GDM1 (cell line): ENCODE data around the gene ODF2L.
"Not testable (repeated sequence)": the region's sequence is repeated elsewhere in the genome, so short reads cannot be mapped to it uniquely, and the experiment has no call there.

ENCODE experiments used
- DNase-seq: peaks from one replicate; lab custom pipeline; 2025; lab: John Stamatoyannopoulos, UW

Gene ODF2L

DNA sequence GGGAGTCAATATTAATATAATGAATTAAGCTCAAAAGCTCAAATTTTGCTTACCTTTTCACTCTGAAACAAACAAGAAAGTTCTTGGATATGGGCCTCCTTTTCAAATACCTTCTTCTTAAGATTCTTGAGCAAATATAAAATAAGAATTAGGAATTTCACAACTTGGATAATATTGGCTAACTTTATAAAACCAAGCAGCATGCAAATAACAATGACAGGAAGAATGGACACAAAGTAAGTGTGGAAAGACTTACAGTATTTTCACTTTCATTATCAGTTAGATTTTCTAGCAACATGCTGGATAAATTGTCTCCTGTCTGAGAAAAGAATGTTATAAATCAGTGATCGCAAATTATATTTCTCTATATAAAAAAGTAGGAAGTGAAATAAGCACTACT lies 13.2 kb downstream of the ODF2L start:
- DNase-seq, result no peak

DNA sequence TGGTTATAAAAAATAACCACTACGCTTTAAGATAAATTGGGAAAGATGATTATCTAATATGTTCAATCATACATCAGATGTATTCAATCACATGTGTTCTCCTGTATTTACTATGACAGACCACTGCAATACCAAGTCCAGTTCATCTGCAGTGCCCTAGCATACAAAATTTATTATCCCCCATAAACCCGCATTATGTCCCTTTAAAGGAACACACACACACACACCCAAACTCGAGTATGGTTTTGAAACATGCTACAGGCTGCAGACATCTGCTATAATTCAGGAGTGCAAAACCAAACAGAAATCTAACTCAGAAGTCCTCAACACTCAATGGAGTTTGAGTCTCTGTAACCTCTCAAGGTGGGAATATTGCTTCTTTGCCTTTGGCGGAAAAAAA lies 14.9 kb downstream of the ODF2L start:
- DNase-seq, result no peak

DNA sequence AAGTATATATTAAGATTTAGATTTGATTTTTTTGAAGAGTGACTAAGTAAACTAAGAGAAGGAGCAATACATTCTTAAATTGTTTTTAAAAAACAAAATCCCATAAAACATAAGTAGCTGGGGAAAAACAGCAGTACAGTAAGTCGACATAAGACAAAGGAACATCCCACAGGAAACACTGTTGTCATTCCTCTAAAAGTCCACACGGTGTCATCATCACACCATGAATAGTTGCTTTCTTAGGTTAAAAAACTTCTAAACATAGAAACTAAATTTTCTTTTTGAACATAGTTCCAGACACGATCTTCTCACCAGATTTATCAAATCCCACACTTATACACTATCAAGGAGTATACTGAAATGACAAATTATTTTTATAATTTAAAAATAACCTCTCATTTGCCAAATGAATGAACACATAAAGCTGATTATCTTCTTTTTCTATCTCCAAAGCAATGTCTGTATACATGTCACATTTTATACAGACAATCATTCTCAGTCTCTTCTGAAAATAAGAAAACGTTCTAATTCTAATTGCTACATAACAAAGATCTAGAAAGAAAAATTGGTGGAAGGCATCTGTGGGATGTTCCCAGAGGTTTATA lies 15.8 kb downstream of the ODF2L start:
- peak; percentile 28 for DNase-seq

DNA sequence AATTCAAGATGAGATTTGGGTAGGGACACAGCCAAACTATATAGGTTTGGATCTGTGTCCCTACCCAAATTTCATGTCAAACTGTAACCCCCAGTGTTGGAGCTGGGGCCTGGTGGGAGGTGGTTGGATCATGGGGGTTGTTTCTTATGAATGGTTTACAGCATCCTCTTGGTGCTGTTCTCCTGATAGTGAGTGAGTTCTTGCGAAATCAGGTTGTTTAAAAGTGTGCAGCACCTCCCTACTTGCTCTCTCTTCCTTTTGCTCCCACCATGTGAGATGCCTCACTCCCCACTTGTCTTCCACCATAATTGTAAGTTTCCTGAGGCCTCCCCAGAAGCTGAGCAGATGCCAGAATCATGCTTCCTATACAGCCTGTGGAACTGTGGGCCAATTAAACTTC lies 17.3 kb downstream of the ODF2L start:
- no peak for DNase-seq

DNA sequence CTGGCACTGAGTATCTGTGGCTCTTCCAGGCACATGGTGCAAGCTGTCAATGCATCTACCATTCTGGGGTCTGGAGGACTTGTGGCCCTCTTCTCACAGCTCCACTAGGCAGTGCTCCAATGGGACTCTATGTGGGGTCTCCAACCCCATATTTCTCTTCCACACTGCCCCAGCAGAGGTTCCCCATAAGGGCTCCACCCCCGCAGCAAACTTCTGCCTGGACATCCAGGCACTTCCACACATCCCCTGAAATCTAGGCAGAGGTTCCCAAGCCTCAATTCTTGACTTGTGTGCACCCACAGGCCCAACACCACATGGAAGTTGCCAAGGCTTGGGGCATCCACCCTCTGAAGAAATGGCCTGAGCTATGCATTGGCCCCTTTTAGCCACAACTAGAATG lies 18.8 kb downstream of the ODF2L start:
- no peak for DNase-seq

DNA sequence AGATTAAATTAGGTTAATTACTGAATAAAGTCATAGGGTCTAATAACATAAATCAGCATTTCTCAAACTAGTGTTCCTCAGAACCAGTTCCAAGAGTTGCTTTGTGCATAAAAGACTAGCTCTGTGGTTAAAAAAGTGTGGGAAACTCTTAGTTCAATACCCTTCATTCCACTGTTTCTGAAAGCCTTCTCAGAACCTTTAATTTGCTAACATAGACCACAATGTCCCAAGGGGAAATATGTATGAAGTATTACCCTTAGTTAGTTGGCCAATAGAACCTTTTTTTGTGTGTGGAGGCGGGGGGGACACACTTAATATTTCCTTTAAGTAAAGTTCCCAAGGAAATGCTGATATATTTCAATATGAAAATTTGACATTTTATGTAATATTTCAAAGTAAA lies 20.4 kb downstream of the ODF2L start:
- DNase-seq, result no peak

DNA sequence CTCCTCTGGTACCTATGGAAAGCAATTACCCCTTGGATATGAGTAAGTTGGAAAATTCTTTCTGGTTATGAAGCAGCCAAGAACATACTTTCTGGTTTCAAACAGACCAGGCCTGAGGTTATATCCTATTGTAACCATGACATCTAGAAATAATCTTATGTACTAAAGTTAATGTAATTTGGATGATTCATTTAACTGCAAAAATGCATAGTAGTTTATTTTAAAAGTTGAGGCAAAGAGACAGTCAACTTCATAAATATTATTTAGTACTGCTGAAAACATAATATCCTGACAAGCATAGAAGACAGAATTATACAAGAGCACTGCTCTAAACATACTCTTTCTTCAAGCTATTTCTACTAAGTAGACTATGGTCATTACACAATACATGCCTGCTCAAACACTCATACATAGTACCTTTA lies 25.5 kb downstream of the ODF2L start:
- DNase-seq, result no peak

DNA sequence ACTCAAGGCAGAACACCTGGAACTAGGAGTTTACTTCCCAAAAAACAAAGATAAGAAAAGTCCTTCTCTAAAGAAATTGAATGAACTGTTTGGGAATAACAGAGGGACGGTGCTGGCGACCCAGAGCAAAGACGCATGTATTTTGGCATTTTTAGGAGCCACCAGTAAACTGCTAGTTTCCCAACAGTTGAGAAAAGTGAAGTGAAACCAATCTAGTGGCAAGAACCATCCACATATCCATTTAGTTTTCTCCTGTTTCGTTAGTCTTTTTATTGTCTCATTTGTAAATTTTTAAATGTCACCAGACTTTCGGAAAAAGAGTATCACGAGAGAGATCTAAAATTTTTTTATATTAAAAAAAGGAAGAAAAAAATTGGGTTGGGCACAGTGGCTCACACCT lies 30.2 kb downstream of the ODF2L start:
- DNase-seq, result no peak

DNA sequence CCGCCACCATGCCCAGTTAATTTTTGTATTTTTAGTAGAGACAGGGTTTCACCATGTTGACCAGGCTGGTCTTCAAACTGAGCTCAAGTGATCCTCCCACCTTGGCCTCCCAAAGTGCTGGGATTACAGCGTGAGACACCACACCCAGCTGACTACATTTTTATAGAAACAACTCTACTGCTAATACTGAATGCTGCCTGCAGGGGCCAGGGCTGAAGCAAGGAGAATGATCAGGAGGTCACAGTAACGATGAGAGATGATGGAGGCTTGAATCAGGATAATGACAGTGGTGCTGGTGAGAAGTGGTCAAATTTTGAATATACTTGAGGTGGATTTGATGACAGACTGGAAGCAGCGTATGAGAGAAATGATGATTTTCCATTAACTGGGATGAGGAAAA lies 33.3 kb downstream of the ODF2L start:
- DNase-seq, result no peak

DNA sequence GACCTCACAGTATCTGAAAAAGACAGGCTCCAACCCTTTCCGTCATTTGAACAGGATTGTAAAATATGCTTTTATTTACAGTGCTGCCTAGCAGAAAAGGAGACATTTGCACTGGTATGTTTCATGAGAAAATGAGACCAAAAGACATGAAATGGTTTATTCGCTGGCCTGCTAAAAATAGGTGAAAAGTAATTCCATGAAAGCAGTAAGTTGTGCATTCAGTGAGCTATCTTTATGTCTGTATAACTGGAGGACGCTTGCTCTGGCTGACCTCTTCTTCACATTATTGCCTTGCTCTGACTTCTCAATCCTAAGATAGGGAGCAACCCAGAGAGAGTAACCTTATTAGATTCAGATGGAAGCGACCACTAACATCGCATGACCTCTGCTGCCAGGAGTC lies 38.3 kb downstream of the ODF2L start:
- no peak for DNase-seq

DNA sequence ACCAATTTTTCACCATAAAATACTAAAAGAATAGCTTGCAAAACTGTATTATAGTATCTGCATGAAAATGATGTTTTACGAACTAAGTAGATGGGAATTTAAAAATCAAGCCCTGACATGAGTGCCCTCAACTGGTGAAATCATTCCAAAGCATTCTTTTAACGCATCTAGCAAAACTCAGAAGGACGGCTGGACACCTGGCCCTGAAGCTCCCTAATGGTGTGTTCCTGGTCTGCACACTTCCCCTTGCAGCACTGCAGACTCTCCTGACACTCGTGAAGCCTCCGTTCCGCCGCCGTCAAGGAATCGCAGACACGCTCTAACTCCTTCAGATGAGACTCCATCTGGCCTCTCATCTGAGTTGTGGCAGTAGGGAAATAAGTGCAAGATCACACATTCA lies 39.9 kb downstream of the ODF2L start:
- peak; percentile 1 for DNase-seq

DNA sequence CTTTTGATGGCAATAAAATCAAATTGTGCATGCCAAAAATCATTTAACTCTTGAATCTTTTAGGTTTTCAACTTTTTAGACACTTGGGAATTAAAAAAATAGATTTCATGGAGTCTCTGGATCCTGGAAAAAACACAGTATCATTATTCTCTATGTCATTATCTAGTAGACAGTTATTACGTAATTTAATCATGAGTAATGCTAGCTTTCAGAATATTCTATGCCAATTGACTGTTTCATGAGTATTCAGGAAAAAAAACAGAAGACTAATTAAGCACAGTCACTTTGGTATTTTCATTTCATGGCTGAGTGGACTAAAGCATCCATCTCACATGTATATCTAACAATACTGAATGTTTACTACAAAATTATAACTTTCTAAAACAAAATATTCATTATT lies 44.0 kb downstream of the ODF2L start:
- DNase-seq, result no peak

DNA sequence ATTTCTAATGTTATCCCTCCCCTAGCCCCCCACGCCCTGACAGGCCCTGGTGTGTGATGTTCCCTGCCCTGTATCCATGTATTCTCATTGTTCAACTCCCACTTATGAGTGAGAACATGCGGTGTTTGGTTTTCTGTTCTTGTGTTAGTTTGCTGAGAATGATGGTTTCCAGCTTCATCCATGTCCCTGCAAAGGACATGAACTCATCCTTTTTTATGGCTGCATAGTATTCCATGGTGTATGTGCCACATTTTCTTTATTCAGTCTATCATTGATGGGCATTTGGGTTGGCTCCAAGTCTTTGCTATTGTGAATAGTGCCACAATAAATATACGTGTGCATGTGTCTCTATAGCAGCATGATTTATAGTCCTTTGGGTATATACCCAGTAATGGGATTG lies 45.9 kb downstream of the ODF2L start:
- DNase-seq, result not testable (repeated sequence)

DNA sequence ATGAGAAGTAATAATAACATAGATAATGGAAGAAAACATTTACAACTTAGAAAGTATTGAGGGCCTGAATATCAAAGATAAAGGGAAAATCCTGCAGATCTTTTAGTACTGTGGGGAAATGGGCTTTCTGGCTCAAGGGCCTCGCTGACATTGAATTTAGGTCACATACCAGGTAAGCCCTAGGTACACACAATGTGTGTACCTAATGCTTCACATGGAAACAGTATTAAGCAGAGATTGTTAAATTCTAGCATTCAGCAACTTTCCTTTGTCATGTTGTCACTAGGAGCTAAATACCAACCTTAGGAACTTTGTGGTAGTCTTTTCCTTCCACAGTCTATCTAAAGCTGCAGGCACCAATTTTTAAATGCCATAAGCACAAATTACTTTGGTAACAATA lies 49.7 kb downstream of the ODF2L start:
- DNase-seq, result no peak

DNA sequence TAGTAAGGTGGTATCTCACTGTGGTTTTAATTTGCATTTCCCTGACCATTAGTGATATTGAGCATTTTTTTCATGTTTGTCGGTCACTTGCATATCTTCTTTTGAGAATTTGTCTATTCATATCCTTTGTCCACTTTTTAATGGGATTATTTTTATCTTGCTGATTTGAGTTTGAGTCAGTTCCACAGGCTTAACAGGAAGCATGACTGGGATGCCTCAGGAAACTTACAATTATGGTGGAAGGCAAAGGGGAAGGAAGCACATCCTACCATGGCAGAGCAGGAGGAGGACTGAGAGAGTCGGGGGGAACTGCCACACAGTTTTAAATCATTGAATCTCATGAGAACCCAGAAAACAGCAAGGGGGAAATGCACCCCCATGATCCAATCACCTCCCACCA lies 51.1 kb downstream of the ODF2L start:
- DNase-seq, result no peak

DNA sequence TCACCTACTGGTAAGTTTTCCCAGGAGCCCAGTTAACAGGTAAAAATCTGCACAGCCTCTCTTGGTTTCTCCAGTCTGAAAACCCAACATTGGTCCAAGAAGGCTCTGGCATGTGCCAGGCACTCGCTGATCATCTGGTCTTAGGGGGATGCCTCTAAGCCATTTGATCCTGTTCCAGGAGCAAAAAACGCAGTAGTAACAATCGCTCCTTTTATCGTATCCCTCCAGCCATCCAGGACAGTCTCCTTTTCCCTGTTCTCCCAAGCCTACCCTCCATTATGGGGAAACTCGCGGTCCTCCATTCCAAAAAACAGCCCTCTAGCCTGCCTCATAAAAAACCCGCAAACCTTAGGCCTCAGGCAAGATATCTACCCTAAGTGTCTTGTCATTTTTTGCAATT lies 56.2 kb downstream of the ODF2L start:
- no peak for DNase-seq

DNA sequence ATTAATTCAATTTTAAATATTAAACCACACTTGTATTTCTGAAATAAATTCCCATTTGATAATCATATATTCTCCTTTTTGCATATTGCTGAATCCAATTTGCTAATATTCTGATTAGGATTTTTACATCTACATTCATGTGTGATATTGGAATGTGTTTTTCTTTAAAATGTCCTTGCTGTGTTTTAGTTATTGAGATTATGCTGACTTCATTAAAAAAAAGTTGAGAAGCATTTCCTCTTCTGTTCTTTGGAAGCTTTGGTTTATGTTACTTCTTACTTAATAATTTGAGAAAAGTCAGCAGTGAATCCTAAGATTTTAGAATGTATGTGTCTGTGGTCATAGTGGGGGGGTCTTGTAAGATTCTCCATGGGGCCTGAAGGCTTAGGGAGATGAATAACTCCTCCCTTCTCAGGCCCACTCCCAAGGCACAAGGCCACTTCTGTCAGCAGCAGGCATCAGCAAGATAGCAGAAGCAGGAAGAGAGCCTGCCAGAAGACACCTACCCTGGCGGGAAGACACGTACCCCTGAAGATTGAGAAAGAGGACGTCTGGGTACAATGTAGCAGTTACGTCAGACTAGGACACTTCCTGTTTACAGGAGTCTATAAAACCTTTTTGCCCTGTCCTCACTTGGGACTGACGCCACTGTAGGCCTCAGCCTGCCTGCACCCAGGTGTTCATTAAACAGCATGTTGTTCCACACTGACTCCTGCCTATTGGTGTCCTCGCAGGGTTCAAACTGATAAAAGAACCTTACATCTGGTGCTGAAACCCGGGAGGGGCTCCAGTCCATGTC lies 56.9 kb downstream of the ODF2L start:
- DNase-seq, result no peak

DNA sequence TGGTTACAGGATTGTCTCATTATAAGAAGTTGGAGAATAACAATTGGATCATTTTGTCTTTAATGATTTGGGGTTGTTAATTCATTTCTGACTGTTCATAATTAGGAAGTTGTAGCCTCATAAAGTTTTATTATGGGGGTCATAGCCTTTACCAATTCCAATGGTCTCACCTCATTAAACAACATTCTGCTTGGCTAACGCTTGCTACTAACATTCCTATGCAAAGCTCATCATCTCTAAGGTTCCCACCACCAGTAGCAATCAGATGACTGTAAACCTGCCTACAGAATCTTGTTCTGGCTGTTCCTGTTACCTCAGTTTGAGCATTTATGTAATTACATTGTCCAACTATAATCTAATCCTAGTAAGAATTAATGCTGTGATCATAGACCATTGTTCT lies 60.2 kb downstream of the ODF2L start:
- no peak for DNase-seq

DNA sequence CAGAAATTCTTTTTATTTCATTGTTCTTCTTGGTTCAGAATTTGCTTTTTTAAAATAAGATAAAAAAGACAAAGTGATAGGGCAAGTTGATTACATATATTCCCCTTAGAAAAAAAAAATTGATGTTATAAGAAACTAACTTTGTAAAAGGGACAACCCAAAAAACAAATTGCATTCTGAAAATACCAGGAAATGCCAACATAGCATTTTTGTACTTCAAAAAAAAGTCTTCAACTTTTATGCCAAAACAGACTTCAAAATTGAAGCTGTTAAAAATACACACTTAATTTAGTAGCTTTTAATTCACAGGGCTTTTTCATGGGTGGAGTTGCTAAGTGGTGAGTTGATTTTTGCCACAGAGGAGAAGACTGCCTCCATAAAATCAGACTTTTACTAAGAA lies 70.9 kb downstream of the ODF2L start:
- DNase-seq, result no peak

DNA sequence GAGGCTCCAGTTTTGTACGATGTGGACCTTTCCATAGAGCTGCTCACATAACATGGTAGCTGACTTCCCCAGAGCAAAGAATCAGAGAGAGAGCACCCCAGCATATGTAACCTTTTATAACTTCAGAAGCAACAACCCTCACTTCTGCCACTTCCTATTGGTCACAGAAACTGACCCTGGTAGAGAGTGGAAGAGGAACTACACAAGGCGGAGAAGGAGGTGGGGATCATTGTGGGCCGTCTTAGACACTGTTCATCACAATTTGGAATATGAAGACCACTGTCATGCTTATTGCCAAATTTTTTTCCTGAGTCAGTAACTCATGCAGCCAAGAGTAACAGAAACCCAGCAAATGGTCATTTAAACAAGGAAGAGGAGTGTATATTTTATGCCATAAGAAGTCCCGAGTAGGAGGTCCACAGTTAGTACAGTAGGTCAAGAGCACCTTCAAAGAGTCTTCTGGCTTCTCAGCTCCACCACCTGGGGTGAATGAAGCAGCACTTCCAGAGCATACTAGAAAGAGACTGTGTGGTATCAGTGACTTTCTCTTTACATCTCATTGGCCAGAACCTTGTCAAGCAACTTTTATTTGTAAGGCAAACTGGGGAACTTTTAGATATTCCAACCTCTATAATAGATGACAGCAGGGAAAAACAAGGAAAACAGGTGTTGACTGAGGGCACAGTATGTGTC lies 71.8 kb downstream of the ODF2L start:
- DNase-seq, result no peak

DNA sequence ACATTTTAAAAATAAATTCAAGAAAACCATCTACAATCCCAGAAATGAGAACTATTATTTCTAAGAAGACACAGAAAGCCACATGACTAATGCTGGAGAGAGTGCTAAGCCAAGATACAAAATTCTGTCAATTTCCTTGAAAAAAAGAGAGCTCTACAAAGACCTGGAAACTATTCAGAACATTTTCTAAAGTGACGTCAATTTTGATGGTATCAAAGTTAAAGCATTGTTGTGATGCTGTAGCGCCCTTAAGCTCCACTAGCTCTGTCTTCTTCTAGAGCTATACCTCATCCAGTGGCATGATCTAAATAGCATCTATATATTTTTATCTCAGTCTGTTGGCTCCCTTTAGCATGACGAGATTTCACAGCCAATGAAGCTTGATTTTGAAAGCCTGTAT lies 73.9 kb downstream of the ODF2L start:
- DNase-seq, result no peak

DNA sequence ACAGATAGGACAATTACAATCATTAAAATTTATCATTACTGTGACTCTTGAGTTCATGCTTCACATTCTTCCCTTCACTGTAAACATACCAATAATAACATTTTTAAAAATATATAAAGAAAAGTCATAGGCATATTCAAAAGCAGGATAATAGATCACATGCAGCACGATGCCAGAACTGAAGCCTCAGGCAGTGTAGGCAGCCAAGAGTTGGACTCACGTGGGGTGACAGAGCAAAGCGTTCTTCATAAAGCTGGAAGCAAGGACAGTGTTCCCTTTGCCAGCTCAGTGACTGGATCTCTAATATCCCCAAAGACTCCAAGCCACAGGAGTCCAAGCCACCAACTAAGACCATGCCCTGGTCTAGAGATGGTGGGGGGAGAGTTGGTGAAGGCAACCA lies 77.7 kb downstream of the ODF2L start:
- no peak for DNase-seq

DNA sequence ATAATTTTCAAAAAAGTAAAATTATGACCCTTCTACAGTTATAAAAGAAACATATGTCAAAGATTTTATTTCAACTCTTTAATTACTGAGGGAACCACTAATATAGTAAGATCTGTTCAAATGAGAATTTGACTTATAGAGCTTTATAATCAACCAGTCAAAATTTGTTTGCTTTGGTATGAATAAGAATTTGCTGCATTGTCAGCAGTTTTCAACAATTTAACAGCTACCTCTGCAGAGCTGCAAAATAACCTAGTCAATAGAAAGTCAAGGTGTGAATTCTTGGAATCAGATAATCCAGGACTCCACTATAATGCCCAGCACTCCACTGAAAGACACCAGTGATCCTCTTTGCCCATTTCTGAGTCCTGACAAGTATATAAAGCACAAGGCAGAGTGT lies 78.2 kb downstream of the ODF2L start:
- no peak for DNase-seq
